ENCODE data around the gene NOLC1.

DNA sequence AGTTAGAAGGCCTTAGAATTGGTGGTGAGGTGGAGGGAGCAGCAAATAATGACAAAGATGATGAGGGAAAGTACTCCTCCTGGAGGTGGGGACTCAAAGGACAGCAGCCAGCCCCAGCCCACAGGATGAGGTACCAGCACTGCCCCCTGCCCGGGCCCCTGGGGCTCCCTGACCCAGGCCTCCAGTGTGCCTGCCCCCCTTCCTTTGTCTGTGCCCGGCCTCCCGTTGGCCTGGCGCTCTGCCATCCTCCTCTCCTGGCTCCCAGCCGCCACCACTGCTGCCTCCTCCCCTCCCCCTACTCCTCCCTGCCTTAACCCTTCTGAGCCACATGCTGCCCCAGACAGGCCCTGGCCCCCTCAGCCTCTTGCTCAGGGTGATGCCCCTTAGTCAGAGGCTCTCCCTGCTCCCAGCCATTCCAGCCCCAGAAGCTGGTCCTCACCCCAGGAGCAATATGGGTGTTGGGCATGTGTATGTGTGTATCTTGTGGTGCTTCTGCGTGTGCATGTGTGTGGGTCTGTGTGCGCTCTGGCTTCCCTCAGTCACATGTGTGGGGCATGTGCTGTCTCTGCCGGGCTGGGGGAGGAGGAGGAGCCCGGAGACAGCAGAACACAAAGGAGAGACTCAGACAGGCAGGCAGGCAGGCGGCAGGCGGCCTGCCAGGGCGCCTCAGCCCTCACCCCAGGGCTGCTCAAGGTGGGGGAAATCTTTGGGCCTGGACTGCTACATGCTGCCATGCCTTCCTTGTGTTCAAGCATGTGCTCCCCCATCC is 34.6 kb upstream of the NOLC1 start:
- TF ChIP-seq CTCF (IDR thresholded peaks at IDR 0.05) (peak in 1 of 3 experiments; percentile 5), POLR2A (IDR thresholded peaks at IDR 0.05) (no peak)
